IMR-90 (cell line): ENCODE measurements around the gene SNRNP35. TPM values are rescaled to one million over a fixed set of nuclear protein-coding genes. Genes with fewer than 3 reads are reported as not detected.

ENCODE experiments used
- ATAC-seq: fragments of 200-7000 bp; cut with Tn5 transposase; 2 replicates; pipeline ENCODE4 v1.9.1; 2020; ENCODE audit warnings: low read depth, mild to moderate bottlenecking, moderate library complexity
- BruUV-seq: library from RNA; stranded (reverse); fragments of 400-500 nt; replicated peaks from 2 replicates; lab custom pipeline; 2021; lab: Mats Ljungman, UMichigan
- CTCF ChIA-PET: fragments of 300-600 bp; formaldehyde crosslinking; extraction: SDS; loops from one replicate; lab custom pipeline; 2021; ENCODE audit warnings: antibody characterized with exemption; lab: Yijun Ruan, JAX
- POLR2A ChIA-PET: fragments of 300-600 bp; sonication (Branson Sonifier 250); formaldehyde crosslinking; loops from one replicate; lab custom pipeline; 2022; ENCODE audit warnings: antibody characterized with exemption; ENCODE audit not compliant: unreplicated experiment; lab: Charles Lee
- DNase-seq: peaks from one replicate; pipeline ENCODE4 v3.0.0; 2013
- H2AFZ ChIP-seq: replicated peaks from 2 replicates; pipeline ENCODE3; 2013; ENCODE audit warnings: low read length, mild to moderate bottlenecking; ENCODE audit not compliant: poor library complexity
- H2AK5ac ChIP-seq: 2 replicates; pipeline ENCODE4 v1.6.1; 2013; ENCODE audit warnings: low read depth, low read length, inconsistent platforms
- H2AK9ac ChIP-seq: replicated peaks from 2 replicates; pipeline ENCODE3; 2013; ENCODE audit warnings: mild to moderate bottlenecking, low read depth, low read length, moderate library complexity; ENCODE audit not compliant: poor library complexity
- H2BK120ac ChIP-seq: 2 replicates; pipeline ENCODE4 v1.6.1; 2013; ENCODE audit warnings: low read depth, low read length, inconsistent platforms
- H2BK15ac ChIP-seq: 3 replicates; pipeline ENCODE4 v1.6.1; 2013; ENCODE audit warnings: low read depth, low read length, inconsistent platforms
- H2BK20ac ChIP-seq: 2 replicates; pipeline ENCODE4 v1.6.1; 2013; ENCODE audit warnings: low read depth, mild to moderate bottlenecking, inconsistent platforms, low read length, moderate library complexity
- H2BK5ac ChIP-seq: 2 replicates; pipeline ENCODE4 v1.6.1; 2013; ENCODE audit warnings: mild to moderate bottlenecking, low read depth, low read length, inconsistent platforms; ENCODE audit not compliant: poor library complexity, severe bottlenecking
- H3K14ac ChIP-seq: replicated peaks from 2 replicates; pipeline ENCODE4 v1.6.1; 2013; ENCODE audit warnings: low read depth, low read length, inconsistent platforms
- H3K18ac ChIP-seq: 2 replicates; pipeline ENCODE4 v1.6.1; 2013; ENCODE audit warnings: low read depth, low read length, control low read depth
- H3K23ac ChIP-seq: 2 replicates; pipeline ENCODE4 v1.6.1; 2013; ENCODE audit warnings: low read depth, low read length, inconsistent platforms
- H3K27ac ChIP-seq: 2 replicates; pipeline ENCODE4 v1.5.1; 2013; ENCODE audit warnings: mild to moderate bottlenecking, control low read depth, low read length; ENCODE audit not compliant: insufficient read depth
- H3K27me3 ChIP-seq: 2 replicates; pipeline ENCODE4 v1.6.1; 2013; ENCODE audit warnings: low read length; ENCODE audit not compliant: control insufficient read depth, insufficient read depth
- H3K36me3 ChIP-seq: 2 replicates; pipeline ENCODE4 v1.6.1; 2013; ENCODE audit warnings: low read length, mixed read lengths; ENCODE audit not compliant: control insufficient read depth, insufficient read depth
- H3K4ac ChIP-seq: 2 replicates; pipeline ENCODE4 v1.6.1; 2013; ENCODE audit warnings: low read depth, low read length, inconsistent platforms
- H3K4me1 ChIP-seq: 2 replicates; pipeline ENCODE4 v1.6.1; 2013; ENCODE audit warnings: low read length, mixed read lengths; ENCODE audit not compliant: control insufficient read depth, insufficient read depth
- H3K4me2 ChIP-seq: 2 replicates; pipeline ENCODE4 v1.6.1; 2013; ENCODE audit warnings: low read depth, mild to moderate bottlenecking, control low read depth, low read length, moderate library complexity
- H3K4me3 ChIP-seq: 2 replicates; pipeline ENCODE4 v1.5.1; 2013; ENCODE audit warnings: low read depth, mild to moderate bottlenecking, control low read depth, low read length, moderate library complexity; ENCODE audit not compliant: insufficient read depth
- H3K56ac ChIP-seq: 2 replicates; pipeline ENCODE4 v1.6.1; 2013; ENCODE audit warnings: low read length, inconsistent platforms; ENCODE audit not compliant: insufficient read depth; ENCODE audit errors: extremely low read depth
- H3K79me1 ChIP-seq, 2 experiments: 2 replicates each; pipeline ENCODE4 v1.6.1; 2013; ENCODE audit warnings: low read length in 2 of 2, inconsistent platforms in 1 of 2, low read depth in 1 of 2
- H3K9ac ChIP-seq: 2 replicates; pipeline ENCODE4 v1.6.1; 2013; ENCODE audit warnings: low read depth, low read length, control low read depth
- H3K9me1 ChIP-seq: 2 replicates; pipeline ENCODE4 v1.6.1; 2013; ENCODE audit warnings: low read length, inconsistent platforms; ENCODE audit not compliant: insufficient read depth
- H3K9me3 ChIP-seq: 2 replicates; pipeline ENCODE4 v1.6.1; 2013; ENCODE audit warnings: low read length; ENCODE audit not compliant: control insufficient read depth, insufficient read depth
- H4K20me1 ChIP-seq: 2 replicates; pipeline ENCODE4 v1.6.1; 2013; ENCODE audit warnings: low read length, inconsistent platforms; ENCODE audit not compliant: insufficient read depth
- H4K5ac ChIP-seq: 2 replicates; pipeline ENCODE4 v1.6.1; 2013; ENCODE audit warnings: mild to moderate bottlenecking, low read depth, low read length, control low read depth
- H4K8ac ChIP-seq, 2 experiments: 2 replicates each; pipeline ENCODE4 v1.6.1; 2013; ENCODE audit warnings: low read depth in 2 of 2, low read length in 2 of 2, control low read depth in 1 of 2, inconsistent platforms in 1 of 2
- H4K91ac ChIP-seq: 2 replicates; pipeline ENCODE4 v1.6.1; 2013; ENCODE audit warnings: low read depth, low read length, inconsistent platforms; ENCODE audit not compliant: insufficient read depth
- BHLHE40 ChIP-seq: fragments of 150-350 bp; IDR thresholded peaks from 2 replicates; pipeline ENCODE4 v1.6.1; 2016; ENCODE audit warnings: mild to moderate bottlenecking, low read depth, low read length
- CEBPB ChIP-seq: IDR thresholded peaks from 2 replicates; pipeline ENCODE4 v1.6.1; 2012; ENCODE audit warnings: low read depth, low read length, improper control_type of control experiment
- CHD1 ChIP-seq: IDR thresholded peaks from 2 replicates; pipeline ENCODE4 v1.6.1; 2012; ENCODE audit warnings: low read depth, low read length, improper control_type of control experiment
- FOS ChIP-seq: fragments of 150-350 bp; IDR thresholded peaks from 2 replicates; pipeline ENCODE4 v1.6.1; 2016; ENCODE audit warnings: low read depth, low read length
- MAFK ChIP-seq: IDR thresholded peaks from 2 replicates; pipeline ENCODE4 v1.6.1; 2012; ENCODE audit warnings: low read depth, low read length, improper control_type of control experiment
- MXI1 ChIP-seq: IDR thresholded peaks from 2 replicates; pipeline ENCODE4 v1.6.1; 2012; ENCODE audit warnings: low read depth, mild to moderate bottlenecking, low read length, moderate library complexity, borderline replicate concordance
- NFE2L2 ChIP-seq: fragments of 150-350 bp; IDR thresholded peaks from 2 replicates; pipeline ENCODE4 v1.6.1; 2016; ENCODE audit warnings: low read depth, mild to moderate bottlenecking, low read length
- POLR2A ChIP-seq: IDR thresholded peaks from 2 replicates; pipeline ENCODE4 v1.6.1; 2012; ENCODE audit warnings: mild to moderate bottlenecking, low read depth, low read length
- RCOR1 ChIP-seq: IDR thresholded peaks from 2 replicates; pipeline ENCODE4 v1.6.1; 2012; ENCODE audit warnings: mild to moderate bottlenecking, low read length, improper control_type of control experiment; ENCODE audit not compliant: insufficient replicate concordance
- SMC3 ChIP-seq: fragments of 150-350 bp; IDR thresholded peaks from 2 replicates; pipeline ENCODE4 v1.6.1; 2016; ENCODE audit warnings: low read depth, mild to moderate bottlenecking, antibody characterized with exemption, low read length, moderate library complexity
- WGBS, 2 experiments: methylation state at CpG; one replicate each; pipeline versions ENCODE4 v1.1.5 to v1.1.7; 2013; ENCODE audit warnings: missing lambda C conversion rate in 2 of 2; ENCODE audit not compliant: insufficient read length in 1 of 2; ENCODE audit errors: extremely low coverage in 2 of 2; 5-methylcytosine and 5-hydroxymethylcytosine counted together
- dilution Hi-C: fragments of 300-500 bp; cut with HindIII; formaldehyde crosslinking; loops from one replicate; pipeline ENCODE4 v1.14.3; 2018; ENCODE audit warnings: low sequenced_read_pairs; ENCODE audit not compliant: unreplicated experiment
- in situ Hi-C: fragments of 300-500 bp; cut with MboI; formaldehyde crosslinking; loops from 3 replicates; pipeline ENCODE4 v1.14.3; 2019; ENCODE audit warnings: low sequenced_read_pairs, inconsistent platforms, mixed read lengths
- intact Hi-C: fragments of 100-400 bp; cut with micrococcal nuclease; formaldehyde crosslinking; loops from 2 replicates; pipeline ENCODE4 v1.10.0; 2022
- polyA plus RNA-seq, 3 experiments: library from polyadenylated mRNA; depleted of rRNA; stranded (reverse); fragments of >200 nt; gene quantifications; 2 replicates each; pipeline ENCODE4 v1.2.3, GENCODE V29; 2012; ENCODE audit warnings: low replicate concordance in 1 of 3
- total RNA-seq: library from RNA; depleted of rRNA; stranded (reverse); fragments of >200 nt; gene quantifications from 2 replicates; pipeline ENCODE4 v1.2.3, GENCODE V29; 2012
- TF ChIP-seq, protein P1 (sequence below): fragments of 150-350 bp; IDR thresholded peaks from 2 replicates; pipeline ENCODE4 v1.6.1; 2016; ENCODE audit warnings: low read depth, mild to moderate bottlenecking, low read length, moderate library complexity, borderline replicate concordance
- TF ChIP-seq, protein P2 (sequence below): fragments of 150-350 bp; IDR thresholded peaks from 2 replicates; pipeline ENCODE4 v1.6.1; 2017; ENCODE audit warnings: mild to moderate bottlenecking, antibody characterized with exemption, low read length, low read depth
- TF ChIP-seq, protein P3 (sequence below): conservative IDR thresholded peaks from 2 replicates; pipeline ENCODE4 v1.5.1; 2012; ENCODE audit warnings: mild to moderate bottlenecking, low read depth, low read length, improper control_type of control experiment

Gene SNRNP35
- total and polyA plus RNA-seq, 2 of the 4 experiments (the other 2 are of a cell fraction): 4.7 to 15.4 TPM

- no peak for TF ChIP-seq SMC3
Measured at GRCh38 chr12:123506059-123506842, 48.3 kb downstream of the SNRNP35 start (continued).

GRCh38 chr12:123506843-123507236, 48.9 kb downstream of the SNRNP35 start:
- Histone ChIP-seq H3K9ac (no peak overlapping the region), H4K20me1 (peaks cover 9% of the 10 kb centered on the region), H3K4me1 (no peaks in the 10 kb centered on the region), H3K4ac (no peak overlapping the region), H3K79me1 (peaks cover 0 to 35% of the 10 kb centered on the region in 2 experiments; a peak in 3 of 4 replicates), H2BK120ac (no peak overlapping the region), H4K8ac (no peak overlapping the region), H3K9me3 (no peaks in the 10 kb centered on the region), H2BK5ac (no peak overlapping the region), H3K36me3 (peaks cover 23% of the 10 kb centered on the region), H2BK20ac (no peak overlapping the region), H4K91ac (no peak overlapping the region), H3K9me1 (peaks cover 13% of the 10 kb centered on the region), H3K27ac (no peak overlapping the region), H3K18ac (no peak overlapping the region), H3K56ac (no peak overlapping the region), H3K14ac (no peak overlapping the region), H3K4me2 (no peak overlapping the region), H2AK9ac (no peak overlapping the region), H2AFZ (no peak overlapping the region), H3K27me3 (no peaks in the 10 kb centered on the region), H3K23ac (no peak overlapping the region), H2AK5ac (0 out of 2 replicates have a peak overlapping the region, but pooled peaks have one; percentile 16), H2BK15ac (no peak overlapping the region), H4K5ac (no peak overlapping the region), H3K4me3 (no peak overlapping the region)
- no peak for DNase-seq
- dilution Hi-C loops (no loop called here), intact Hi-C loops (no loop called here), in situ Hi-C loops (no loop called here)
- ChIA-PET CTCF (no interaction called here), POLR2A (no interaction called here)
- BruUV-seq: no TSS peak
- TF ChIP-seq MXI1 (no peak), FOS (no peak), CEBPB (no peak), POLR2A (no peak), NFE2L2 (no peak), RCOR1 (no peak), SMC3 (no peak), MAFK (no peak), BHLHE40 (no peak), CHD1 (no peak)
- TF ChIP-seq, protein P1, sequence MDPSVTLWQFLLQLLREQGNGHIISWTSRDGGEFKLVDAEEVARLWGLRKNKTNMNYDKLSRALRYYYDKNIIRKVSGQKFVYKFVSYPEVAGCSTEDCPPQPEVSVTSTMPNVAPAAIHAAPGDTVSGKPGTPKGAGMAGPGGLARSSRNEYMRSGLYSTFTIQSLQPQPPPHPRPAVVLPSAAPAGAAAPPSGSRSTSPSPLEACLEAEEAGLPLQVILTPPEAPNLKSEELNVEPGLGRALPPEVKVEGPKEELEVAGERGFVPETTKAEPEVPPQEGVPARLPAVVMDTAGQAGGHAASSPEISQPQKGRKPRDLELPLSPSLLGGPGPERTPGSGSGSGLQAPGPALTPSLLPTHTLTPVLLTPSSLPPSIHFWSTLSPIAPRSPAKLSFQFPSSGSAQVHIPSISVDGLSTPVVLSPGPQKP: no peak
- TF ChIP-seq, protein P2, sequence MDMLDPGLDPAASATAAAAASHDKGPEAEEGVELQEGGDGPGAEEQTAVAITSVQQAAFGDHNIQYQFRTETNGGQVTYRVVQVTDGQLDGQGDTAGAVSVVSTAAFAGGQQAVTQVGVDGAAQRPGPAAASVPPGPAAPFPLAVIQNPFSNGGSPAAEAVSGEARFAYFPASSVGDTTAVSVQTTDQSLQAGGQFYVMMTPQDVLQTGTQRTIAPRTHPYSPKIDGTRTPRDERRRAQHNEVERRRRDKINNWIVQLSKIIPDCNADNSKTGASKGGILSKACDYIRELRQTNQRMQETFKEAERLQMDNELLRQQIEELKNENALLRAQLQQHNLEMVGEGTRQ: no peak
- TF ChIP-seq, protein P3, sequence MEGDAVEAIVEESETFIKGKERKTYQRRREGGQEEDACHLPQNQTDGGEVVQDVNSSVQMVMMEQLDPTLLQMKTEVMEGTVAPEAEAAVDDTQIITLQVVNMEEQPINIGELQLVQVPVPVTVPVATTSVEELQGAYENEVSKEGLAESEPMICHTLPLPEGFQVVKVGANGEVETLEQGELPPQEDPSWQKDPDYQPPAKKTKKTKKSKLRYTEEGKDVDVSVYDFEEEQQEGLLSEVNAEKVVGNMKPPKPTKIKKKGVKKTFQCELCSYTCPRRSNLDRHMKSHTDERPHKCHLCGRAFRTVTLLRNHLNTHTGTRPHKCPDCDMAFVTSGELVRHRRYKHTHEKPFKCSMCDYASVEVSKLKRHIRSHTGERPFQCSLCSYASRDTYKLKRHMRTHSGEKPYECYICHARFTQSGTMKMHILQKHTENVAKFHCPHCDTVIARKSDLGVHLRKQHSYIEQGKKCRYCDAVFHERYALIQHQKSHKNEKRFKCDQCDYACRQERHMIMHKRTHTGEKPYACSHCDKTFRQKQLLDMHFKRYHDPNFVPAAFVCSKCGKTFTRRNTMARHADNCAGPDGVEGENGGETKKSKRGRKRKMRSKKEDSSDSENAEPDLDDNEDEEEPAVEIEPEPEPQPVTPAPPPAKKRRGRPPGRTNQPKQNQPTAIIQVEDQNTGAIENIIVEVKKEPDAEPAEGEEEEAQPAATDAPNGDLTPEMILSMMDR: no peak
- ATAC-seq: no peak
- 78% methylated on average over 4 of the region's 6 CpGs; no CpG with 5 or more reads in 1 of the 2 experiments for WGBS, 2 experiments
